ENCODE results near the gene EML6. TPM values are rescaled to one million over a fixed set of nuclear protein-coding genes. Genes with fewer than 3 reads are reported as not detected.

Gene EML6
- polyA plus RNA-seq, 5 donors, result 0.75 to 2.2 (median 1.6) TPM

DNA sequence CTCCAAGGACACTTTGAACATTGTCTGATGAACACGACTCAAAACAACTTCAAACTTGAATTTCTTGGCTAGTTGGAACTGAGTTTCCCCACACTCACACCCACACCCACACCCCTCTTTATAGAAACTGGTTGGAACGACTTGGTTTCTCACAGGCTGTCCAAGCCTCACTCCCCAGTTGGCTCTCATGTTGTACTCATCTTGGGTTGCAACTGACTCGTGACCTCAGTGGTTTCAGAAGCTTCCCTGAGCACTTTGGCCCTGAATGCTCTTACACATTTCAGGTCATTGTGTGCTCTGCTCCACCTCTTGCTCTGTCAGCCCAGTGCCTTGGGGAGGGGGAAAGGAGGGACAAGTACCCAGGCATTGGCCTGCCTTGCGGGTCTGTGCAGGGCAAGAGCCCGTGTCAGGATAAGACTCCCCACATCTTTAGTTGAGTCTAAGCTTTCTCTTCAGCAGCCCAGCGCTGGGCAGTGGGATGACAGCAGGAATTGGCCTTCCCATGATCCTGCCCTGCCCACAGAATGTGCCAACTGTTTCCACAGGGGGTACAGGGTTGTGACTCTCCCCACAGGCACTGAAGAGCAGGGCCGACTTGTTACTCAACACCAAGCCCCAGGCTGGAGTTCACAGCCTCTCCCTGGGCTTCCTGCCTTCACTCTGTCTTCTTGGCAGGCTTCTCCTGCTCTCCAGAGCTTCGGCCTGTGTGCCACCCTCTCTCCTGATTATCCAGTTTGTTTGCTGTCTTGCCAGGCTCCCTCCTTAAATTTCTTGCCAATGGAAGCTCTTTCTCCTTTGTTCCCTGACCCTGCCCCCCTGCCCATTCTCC lies 222.1 kb downstream of the EML6 start:
- DNase-seq, result peak; percentile 34 to 35

DNA sequence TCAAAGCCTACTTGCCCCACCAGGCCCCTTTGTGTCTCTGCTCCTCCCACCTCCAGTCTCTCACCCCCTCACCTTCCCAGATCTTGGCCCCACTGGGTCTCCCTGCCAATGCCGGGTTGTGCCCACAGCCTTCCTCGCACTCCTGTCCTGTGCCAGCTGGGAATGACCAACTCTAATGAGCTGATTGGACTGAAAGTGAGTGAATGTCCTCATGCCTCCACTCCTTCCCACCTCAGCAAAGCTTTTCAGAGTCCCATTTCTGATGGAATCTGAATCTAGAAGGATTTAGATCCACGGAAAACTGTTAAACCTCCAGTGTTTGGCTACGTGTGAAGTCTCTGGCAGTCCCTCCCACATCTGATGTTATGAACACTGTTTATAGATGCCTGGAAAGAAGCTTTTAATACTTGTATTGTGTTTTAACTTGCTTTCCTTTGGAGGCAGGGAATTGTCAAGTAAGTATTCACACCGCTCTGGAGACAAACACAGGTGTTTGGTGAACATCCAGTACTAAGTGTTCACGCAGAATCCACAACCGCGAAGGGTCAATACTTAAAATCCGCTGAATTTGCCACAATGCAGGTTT lies 222.9 kb downstream of the EML6 start:
- DNase-seq, result no peak

DNA sequence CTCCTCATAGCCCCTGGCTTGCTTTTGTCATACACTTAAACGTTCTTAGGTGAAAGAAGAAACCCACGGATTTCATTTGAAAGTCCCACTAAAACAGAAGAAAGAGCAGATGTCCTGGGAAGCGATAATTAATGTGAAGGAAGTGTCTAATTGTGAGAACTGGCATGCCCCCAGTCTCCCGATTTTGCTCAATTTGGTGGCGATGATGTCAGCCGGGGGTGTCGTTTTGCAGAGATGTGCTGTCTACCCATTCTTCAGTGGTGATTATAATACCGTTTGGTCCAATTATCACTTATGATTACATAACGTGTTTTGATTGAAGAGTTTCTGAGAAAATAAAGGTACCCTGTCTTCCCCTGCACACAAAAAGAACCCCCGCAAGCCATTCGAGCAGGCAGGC lies 223.7 kb downstream of the EML6 start:
- DNase-seq, result no peak

DNA sequence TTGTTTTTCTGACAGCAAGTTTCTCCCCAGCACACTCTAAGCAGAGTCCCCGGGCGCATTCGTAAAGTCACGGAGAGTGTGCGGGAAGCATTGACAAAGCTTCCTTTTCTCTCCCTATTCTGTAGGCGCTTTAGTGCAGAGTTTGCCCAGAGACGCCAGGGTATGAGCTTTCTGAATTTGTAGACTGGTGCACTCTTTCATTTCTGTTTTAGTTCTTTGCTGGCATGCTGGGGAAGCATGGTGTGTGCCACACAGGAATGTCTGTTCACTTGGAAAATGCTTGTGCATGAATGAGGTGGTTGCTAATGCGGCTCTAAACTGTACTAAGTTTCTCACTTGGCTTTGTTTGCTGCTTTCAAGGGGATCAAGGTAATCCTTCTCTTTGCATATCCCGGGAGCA lies 224.2 kb downstream of the EML6 start:
- DNase-seq, result no peak

DNA sequence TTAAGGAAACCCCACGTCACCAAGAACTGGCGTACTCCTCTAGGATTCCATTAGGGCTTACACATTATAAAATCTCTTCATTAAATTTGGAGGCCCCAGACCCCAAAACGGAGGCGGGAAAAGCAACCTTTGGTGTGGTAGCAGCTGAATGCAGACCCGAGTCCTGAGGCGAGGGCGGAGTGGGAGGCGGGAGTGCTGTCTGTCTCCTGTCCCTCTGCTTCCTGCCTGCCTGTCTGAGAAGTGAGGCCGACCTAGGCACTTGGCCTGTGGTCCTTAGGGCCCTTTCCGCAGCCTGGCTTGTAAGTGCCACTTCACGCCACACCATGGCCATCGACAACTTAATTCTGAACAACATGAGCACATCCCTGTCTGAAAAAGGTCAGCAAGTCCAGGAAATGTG lies 224.7 kb downstream of the EML6 start:
- no peak for DNase-seq

DNA sequence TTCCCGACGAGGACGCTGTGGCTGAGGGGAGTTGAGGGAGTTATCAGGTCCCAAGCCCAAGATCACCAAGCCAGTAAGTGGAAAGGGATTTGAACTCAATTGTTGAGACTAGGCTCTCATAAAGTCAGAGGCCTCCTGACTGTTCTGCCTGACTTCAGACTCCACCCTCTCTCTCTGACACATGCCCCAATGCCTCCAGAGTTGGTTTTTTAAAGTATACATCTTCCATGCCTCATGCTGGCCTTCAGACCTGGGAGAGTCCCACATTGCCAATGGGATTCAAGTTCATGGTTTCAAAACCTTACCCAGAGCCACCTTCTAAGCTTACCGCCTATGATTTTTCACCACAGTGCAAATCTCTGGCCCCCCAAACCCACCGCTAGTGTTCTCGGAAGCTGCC lies 226.0 kb downstream of the EML6 start:
- DNase-seq, result no peak

DNA sequence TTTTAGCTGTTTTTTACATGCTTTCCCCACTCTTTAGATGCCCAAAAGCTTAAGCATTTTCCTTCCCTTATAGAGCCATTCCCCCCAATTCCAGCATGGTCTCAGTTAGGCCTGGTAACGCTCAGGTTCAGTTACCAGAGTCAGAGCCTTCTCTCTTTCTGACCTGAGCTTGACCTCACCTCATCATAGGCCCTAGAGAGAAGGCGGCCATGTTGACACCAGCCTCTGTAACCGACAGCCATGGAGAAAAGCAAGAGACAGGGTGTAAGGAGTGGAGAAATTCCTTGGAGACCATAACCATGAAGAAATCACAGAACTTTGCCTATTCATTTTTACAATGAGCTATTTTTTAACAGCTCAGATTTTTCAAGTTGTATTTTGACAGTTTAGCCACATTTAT lies 227.3 kb downstream of the EML6 start:
- DNase-seq, result no peak

DNA sequence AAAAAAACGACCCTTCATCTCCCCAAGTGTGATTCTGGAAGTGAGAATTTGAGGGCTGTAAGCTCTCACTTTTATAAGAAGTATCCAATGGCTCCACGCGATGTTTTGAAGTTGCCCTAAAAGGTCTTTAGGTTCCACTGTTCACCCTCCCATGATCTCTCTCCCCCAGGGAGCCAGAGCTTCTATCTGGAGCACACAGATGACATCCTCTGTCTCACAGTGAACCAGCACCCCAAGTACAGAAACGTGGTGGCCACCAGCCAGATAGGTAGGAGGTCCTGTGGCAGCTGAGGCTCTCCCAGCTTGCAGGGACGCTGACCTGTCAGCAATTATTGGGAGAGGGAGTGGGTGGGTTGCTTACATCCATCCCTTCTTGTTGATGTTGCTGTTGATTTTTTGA lies 229.0 kb downstream of the EML6 start:
- no peak for DNase-seq

DNA sequence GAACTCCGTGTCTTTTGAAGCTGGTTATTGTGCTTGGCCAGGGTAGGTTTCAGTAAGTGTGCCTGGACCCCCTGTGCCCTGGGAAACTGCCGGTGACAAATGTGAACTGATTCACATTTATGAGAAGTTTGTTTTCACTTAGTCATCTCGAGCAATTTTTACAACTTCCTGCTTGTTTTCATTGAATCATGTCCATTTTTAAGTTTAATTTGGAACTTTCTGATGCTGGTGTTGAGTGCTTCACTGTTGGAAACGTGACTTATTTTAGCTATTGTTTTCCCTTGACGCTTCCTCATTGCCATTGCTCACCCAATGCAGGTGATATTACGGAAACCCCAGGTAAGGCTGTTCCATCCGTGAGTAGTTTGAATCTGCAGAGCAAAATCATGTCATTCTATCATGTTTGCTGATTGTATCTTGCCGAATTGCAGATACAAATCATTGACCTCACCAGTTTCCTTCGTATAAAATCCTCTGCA lies 229.6 kb downstream of the EML6 start:
- no peak for DNase-seq

DNA sequence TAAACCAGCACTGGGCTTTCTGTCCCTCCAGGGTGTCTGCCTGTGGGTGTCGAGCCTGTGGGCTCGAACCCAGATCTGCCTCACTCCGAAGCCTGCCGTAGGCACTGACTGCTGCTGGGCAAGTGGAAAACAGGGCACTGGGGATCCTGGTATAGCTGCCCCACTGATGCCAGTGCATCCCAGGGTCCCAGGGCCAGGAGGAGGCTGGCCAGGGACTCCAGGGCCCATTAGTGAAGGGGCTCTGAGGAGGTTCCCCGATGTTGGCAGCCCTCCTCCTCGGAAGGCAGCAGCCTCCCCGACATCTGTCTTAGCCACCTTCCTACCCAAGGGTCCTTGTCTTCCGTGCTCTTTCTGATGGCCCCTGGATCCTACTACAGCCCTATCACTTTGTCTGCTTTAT lies 230.7 kb downstream of the EML6 start:
- DNase-seq, result no peak

DNA sequence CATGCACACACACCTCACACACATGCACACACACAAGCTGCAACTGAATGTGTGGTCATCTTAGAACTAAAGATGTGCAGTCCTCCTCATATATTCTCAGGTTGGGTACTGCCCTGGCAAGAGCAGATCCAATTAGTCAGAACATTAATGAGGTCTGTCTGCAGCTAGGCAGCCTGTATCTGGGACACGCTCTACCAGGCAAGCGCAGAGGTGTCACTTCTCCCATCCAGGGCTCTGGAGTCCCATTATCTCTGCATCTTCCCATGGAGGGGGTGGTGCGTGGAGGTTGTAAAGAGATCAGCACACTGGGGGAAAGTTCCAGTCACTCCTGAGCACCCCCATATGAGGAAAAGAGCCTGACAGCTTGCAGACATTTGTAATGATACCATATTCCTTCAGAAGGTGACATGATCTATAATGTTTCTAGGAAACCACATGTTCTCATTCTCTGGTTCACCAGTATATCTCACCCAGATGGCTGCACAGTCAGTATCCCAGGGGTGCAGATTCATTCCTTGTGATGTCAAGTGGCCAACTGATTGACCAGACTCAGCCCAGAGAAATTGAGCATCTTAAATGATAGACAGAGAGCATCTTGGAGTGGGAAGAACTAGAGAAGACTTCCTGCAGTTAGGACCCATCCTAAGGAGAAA lies 231.4 kb downstream of the EML6 start:
- no peak for DNase-seq

DNA sequence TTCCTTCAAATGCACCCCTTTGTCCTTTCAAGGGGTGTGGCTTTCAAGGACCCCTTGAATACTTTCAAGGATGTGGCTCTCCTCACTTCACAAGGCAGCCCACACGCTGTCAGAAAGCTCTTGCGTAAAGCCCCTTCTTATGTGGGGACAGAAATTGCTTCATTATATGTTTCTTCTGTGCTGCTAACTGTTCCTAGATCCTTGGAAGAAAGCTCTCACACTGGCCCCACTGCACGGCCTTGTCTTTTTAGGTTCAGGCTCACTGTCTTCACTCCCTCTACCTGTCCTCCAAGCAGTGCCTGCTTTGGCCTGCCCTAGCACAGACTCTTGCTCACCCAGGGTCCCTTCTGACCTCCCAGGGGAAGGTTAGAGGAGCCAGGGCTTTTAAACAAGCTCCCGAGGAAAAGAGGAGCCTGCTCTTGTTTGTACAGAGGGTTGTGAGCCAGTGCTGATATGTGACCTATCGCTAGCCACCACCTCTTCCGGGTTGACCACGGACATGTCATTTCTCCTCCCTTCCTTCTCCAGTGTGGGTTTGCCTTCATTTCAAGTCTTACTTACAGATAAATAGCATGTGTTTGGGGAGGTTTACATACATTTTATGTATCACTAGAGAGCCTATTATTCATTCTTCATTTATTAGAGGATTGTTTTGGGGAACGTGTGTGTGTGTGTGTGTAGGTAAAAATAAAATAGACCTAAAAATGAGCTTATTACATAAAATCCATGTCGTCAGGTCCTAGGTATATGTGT lies 232.1 kb downstream of the EML6 start:
- DNase-seq, result no peak

DNA sequence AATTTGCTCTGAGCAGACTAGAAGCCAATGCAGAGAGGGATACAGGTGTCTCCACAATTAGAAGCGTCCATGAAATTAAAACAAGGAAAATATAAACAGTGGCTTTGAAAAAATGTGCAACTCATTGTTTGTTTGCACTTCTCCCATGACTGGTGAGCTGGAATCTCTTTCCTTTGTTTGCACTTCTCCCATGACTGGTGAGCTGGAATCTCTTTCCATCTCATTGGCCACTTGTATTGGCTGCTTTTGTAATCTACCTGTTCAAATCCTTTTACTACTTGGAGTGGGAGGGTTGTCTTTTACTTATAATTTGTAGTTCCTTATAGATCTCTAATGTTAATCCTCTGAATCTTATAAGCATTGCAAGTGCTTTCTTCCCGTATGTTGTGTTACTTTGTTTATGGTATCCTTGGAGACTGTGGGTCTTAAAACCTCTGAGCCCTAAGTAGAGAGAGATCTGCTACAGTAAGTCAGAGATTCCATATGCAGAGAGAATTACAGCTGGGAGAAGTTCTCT lies 232.7 kb downstream of the EML6 start:
- no peak for DNase-seq

DNA sequence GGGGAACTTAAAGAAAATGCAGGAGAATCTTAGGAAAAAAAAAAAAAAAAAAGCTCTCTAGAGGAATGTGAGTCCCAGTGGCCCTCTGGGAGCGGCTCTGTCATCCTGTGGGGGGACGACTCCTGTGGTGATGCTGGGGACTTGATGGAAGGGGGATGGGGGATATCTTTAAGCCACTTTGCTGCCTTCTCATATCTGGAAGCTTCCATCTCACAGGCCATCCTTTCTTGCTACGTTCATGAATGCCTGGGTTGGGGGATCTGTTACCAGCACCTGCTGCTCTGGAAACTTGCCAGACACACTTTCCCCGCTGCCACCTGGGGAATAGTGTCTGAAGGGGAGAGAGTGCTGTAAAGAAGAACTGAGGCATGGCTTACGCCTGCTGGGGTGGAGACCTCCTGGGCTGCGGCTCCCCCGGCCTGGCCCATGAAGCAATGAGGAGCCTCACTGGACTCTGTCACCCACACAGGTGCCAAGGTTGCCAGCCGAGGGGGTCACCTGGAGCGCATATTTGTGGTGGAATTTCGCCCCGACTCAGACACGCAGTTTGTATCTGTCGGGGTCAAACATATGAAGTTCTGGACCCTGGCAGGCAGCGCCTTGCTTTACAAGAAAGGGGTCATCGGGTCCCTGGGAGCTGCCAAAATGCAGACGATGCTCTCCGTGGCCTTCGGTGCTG lies 234.0 kb downstream of the EML6 start:
- DNase-seq, result no peak

DNA sequence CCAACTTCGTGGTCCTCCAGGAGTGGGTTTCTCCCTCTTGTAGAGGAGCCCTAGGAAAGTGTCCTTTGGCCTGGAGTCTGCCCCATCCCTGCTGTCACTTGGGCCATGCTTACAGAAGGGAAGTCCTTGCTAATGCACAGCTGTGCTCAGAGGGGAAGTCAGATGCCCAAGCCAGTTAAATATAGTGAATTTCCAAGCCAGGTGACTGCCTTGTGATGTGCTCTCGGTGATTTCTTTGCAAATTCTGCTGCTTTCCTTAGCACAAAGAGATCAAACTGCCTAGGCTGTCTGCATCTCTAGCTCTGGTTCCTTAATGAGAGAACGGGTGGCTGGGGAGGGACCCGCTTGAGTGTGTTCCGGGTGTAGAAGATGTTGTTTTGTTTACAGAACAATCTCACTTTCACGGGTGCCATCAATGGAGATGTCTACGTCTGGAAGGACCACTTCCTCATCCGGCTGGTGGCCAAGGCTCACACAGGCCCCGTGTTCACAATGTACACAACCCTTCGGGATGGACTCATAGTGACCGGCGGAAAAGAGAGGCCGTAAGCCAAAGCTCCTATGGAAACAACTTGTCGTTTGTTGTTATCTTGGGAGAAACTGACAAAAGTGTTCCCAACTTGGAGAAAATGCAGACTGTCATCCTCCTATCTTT lies 235.4 kb downstream of the EML6 start:
- no peak for DNase-seq

DNA sequence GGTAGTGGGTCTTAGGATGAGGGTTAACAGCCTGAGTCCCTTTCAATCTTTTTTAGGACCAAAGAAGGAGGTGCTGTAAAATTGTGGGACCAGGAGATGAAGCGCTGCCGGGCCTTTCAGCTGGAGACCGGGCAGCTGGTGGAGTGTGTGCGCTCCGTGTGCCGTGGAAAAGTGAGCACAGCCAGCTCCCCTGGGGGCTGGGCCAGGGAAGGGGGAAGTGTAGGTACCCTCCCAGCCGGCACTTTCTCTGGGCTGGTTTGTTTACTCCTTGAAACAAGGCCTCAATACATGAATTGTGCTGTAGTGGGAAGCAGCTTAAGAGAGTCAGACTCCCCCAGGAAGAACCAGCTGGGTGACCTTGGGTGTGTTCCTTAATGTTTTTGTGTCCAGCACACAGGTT lies 236.7 kb downstream of the EML6 start:
- DNase-seq, result no peak

DNA sequence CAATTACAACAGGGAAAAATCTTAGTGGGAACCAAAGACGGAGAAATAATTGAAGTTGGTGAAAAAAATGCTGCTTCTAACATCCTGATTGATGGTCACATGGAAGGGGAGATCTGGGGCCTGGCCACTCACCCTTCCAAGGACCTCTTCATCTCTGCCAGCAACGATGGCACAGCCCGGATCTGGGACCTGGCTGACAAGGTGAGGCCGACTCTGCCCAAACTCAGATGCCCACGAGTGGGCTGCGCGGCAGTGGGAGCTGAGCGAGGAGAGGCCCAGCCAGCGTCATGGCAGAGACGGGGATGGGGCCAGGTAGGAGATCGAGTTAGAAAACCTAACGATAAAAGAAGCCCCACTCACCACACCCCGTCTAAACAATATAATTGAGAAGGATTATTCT lies 239.0 kb downstream of the EML6 start:
- no peak for DNase-seq

DNA sequence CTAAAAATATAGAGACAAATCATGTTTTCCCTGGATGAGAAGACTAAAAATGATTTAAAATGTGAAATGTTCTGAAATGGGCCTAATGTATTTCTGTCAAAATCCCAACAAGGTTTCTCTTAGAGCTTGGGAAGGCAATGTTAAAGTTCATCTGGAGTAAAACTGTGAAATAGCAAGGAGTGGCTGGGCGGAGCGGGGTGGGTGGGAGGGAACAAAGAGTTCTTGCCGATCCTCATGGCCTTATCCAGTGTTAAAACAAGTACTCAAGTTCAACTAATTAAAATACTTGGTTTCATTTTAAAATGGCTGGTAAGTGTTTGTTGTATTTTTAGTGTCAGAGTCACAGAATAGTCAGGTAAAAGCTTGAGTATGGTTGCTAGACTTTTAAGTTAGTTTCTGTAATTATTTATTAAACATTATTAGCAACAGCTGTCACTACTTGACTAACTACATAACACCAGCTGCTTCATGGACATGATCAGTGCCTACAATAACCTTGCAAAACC lies 239.5 kb downstream of the EML6 start:
- no peak for DNase-seq

DNA sequence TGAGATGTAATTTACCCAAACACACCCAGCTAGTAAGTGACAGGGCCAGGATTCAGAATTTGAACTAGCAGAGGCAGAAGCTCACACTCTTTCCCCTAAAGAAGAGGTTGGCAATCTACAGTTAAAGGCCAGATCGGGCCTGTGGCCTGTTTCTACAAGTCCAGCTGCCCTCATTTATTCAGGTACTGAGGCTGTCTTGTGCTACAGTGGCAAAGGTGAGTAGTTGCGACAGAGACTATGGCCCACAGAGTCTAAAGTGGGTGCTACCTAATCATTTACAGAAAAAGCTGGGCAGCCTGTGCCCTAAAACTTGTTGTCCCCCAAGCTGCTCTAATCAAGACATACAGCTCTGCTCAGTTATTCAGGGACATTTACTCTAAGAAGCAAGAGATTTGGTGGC lies 240.0 kb downstream of the EML6 start:
- no peak for DNase-seq

DNA sequence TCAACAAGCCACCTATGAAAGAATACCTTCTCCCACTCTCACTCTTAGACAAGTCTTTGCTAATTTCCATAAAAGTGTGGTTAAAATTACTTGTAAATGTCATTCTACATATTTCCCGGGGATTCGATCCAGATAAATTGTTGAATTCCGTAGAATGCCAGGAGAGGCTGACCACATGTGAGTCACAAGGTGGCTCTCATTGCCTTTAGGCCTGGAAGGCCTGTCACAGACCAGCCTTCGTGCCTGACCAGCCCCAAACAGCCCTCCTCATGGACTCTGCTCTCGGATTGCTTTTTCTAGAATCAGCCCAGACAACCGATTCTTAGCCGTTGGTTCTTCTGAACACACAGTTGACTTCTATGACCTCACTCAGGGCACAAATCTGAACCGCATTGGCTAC lies 240.8 kb downstream of the EML6 start:
- DNase-seq, result no peak

DNA sequence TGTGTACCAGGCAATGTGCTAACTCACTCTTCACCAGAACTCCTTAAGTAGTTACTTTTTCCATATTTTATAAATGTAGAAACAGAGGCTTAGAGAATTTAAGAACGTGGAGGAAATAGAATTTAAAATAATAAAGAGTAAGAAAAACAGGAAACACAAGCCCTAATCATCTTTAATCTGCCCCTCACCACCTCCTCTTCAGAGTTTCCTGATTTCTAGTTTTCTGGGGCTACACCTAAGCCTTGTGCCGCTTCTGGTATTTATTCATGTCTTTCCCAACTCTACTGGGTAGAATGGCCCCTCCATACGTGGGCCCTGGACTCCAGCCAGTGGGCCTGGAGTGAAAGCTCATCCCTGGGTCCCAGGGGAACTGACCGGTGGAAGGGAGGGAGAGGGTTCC lies 241.4 kb downstream of the EML6 start:
- no peak for DNase-seq
